Anterior cingulate cortex (tissue), 58 donors: Measurements from ENCODE around the gene SETSIP.
"Not testable (repeated sequence)": the region's sequence is repeated elsewhere in the genome, so short reads cannot be mapped to it uniquely, and the experiment has no call there.

Source experiments
- DNase-seq, 58 donors: peaks; one replicate each; lab custom pipeline; 2025; lab: John Stamatoyannopoulos, UW

The SETSIP gene

GRCh38 chr1:92065042-92065441 is 10.2 kb downstream of the SETSIP start:
- DNase-seq: no peak

- no peak for DNase-seq
Measured at GRCh38 chr1:92051948-92052347, 23.3 kb downstream of the SETSIP start.

GRCh38 chr1:92045766-92046495 is 29.3 kb downstream of the SETSIP start:
- DNase-seq: no peak

- no peak for DNase-seq
Measured at GRCh38 chr1:92043621-92044020, 31.6 kb downstream of the SETSIP start.

- no peak for DNase-seq
Measured at GRCh38 chr1:92040971-92041370, 34.2 kb downstream of the SETSIP start.

GRCh38 chr1:92038695-92039346 is 36.4 kb downstream of the SETSIP start:
- DNase-seq: no peak

GRCh38 chr1:92037400-92037799 is 37.8 kb downstream of the SETSIP start:
- no peak for DNase-seq

- peak in 5 of 58 donors; percentile 0 to 37 (median 17) for DNase-seq
Measured at GRCh38 chr1:92031281-92032110, 43.7 kb downstream of the SETSIP start.

GRCh38 chr1:92030656-92031107 is 44.5 kb downstream of the SETSIP start:
- DNase-seq: no peak

GRCh38 chr1:92029241-92029922 is 45.8 kb downstream of the SETSIP start:
- peak in 3 of 58 donors; percentile 10 to 49 (median 18) for DNase-seq

- no peak for DNase-seq
Measured at GRCh38 chr1:92026806-92027205, 48.4 kb downstream of the SETSIP start.

- not testable (repeated sequence) for DNase-seq
Measured at GRCh38 chr1:92026042-92026441, 49.2 kb downstream of the SETSIP start.
